ENCODE results near the gene IGSF11.

IGSF11 gene

GRCh38 chr3:118951089-118951488 is 83.6 kb downstream of the IGSF11 start:
- DNase-seq, result no peak
- H3K4me1 Mint-ChIP-seq, result no peaks in the 10 kb centered on the region
- no peaks in the 10 kb centered on the region for H3K36me3 Mint-ChIP-seq (ENCODE audit: low read depth)
- H3K4me3 Mint-ChIP-seq, result no peak overlapping the region
- TF ChIP-seq CTCF (IDR thresholded peaks at IDR 0.05), result no peak
- H3K27ac Mint-ChIP-seq, result no peak overlapping the region
- peaks cover 2% of the 10 kb centered on the region for H3K27me3 Mint-ChIP-seq (ENCODE audit: low read depth, poor library complexity)
- H3K9me3 Mint-ChIP-seq, result peaks cover 22% of the 10 kb centered on the region

- Mint-ChIP-seq H3K4me1 (no peaks in the 10 kb centered on the region), H3K27me3 (ENCODE audit: low read depth, poor library complexity) (peaks cover 2% of the 10 kb centered on the region), H3K9me3 (peaks cover 7% of the 10 kb centered on the region), H3K27ac (no peak overlapping the region), H3K36me3 (ENCODE audit: low read depth) (no peaks in the 10 kb centered on the region), H3K4me3 (no peak overlapping the region)
- TF ChIP-seq CTCF (IDR thresholded peaks at IDR 0.05), result no peak
- DNase-seq, result no peak
Observed at GRCh38 chr3:118949113-118949760, 85.4 kb downstream of the IGSF11 start.

- TF ChIP-seq CTCF (IDR thresholded peaks at IDR 0.05), result no peak
- H3K36me3 Mint-ChIP-seq (ENCODE audit: low read depth), result no peaks in the 10 kb centered on the region
- no peak for DNase-seq
- H3K27ac Mint-ChIP-seq, result no peak overlapping the region
- no peaks in the 10 kb centered on the region for H3K9me3 Mint-ChIP-seq
- no peaks in the 10 kb centered on the region for H3K4me1 Mint-ChIP-seq
- H3K4me3 Mint-ChIP-seq, result no peak overlapping the region
- H3K27me3 Mint-ChIP-seq (ENCODE audit: low read depth, poor library complexity), result peaks cover 2% of the 10 kb centered on the region
Observed at GRCh38 chr3:118948146-118948545, 86.5 kb downstream of the IGSF11 start.

GRCh38 chr3:118946449-118946848 is 88.2 kb downstream of the IGSF11 start:
- H3K27me3 Mint-ChIP-seq (ENCODE audit: low read depth, poor library complexity), result peaks cover 2% of the 10 kb centered on the region
- H3K36me3 Mint-ChIP-seq (ENCODE audit: low read depth), result no peaks in the 10 kb centered on the region
- no peak overlapping the region for H3K27ac Mint-ChIP-seq
- DNase-seq, result no peak
- no peak overlapping the region for H3K4me3 Mint-ChIP-seq
- no peaks in the 10 kb centered on the region for H3K4me1 Mint-ChIP-seq
- no peak for TF ChIP-seq CTCF (IDR thresholded peaks at IDR 0.05)
- no peaks in the 10 kb centered on the region for H3K9me3 Mint-ChIP-seq

GRCh38 chr3:118945834-118946233 is 88.8 kb downstream of the IGSF11 start:
- no peak for DNase-seq
- no peak overlapping the region for H3K27ac Mint-ChIP-seq
- no peak for TF ChIP-seq CTCF (IDR thresholded peaks at IDR 0.05)
- H3K4me3 Mint-ChIP-seq, result no peak overlapping the region
- H3K27me3 Mint-ChIP-seq (ENCODE audit: low read depth, poor library complexity), result peaks cover 2% of the 10 kb centered on the region
- no peaks in the 10 kb centered on the region for H3K9me3 Mint-ChIP-seq
- no peaks in the 10 kb centered on the region for H3K36me3 Mint-ChIP-seq (ENCODE audit: low read depth)
- no peaks in the 10 kb centered on the region for H3K4me1 Mint-ChIP-seq

- Mint-ChIP-seq H3K27me3 (ENCODE audit: low read depth, poor library complexity) (peaks cover 2% of the 10 kb centered on the region), H3K4me3 (no peak overlapping the region), H3K9me3 (peaks cover 10% of the 10 kb centered on the region), H3K27ac (no peak overlapping the region), H3K36me3 (ENCODE audit: low read depth) (no peaks in the 10 kb centered on the region), H3K4me1 (no peaks in the 10 kb centered on the region)
- DNase-seq, result no peak
- TF ChIP-seq CTCF (IDR thresholded peaks at IDR 0.05), result no peak
Observed at GRCh38 chr3:118943597-118943996, 91.0 kb downstream of the IGSF11 start.

Measured in nephron progenitor cell (in vitro differentiated cells).